ENCODE measurements around the gene OTOG. TPM values are rescaled to one million over a fixed set of nuclear protein-coding genes. Genes with fewer than 3 reads are reported as not detected.

Gene OTOG
- polyA plus RNA-seq, 3 donors = not detected

DNA sequence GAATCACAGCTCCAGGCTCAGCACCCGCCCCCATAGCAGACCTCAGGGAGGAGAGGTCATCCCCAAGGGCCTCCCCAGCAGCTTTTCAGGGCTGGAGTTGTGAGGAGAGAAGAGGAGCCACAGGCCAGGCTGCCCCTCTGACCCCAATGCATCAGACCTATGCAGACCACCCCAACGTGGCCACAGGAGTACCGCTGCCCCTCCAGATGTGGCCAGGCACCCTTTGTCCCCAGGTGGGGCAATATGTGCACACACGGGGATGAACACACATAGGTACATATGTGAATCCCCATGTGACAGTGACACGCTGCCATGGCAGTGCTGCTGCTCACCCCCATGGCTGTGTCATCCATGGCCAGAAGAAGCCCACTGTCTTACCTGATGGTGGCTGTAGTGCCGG lies 13.7 kb upstream of the OTOG start:
- 84 to 86% (median 85%) methylated on average over 6 of the region's 6 CpGs for WGBS, 3 donors
- no peak overlapping the region for H3K27ac ChIP-seq (ENCODE audit: low read depth, low read length)

DNA sequence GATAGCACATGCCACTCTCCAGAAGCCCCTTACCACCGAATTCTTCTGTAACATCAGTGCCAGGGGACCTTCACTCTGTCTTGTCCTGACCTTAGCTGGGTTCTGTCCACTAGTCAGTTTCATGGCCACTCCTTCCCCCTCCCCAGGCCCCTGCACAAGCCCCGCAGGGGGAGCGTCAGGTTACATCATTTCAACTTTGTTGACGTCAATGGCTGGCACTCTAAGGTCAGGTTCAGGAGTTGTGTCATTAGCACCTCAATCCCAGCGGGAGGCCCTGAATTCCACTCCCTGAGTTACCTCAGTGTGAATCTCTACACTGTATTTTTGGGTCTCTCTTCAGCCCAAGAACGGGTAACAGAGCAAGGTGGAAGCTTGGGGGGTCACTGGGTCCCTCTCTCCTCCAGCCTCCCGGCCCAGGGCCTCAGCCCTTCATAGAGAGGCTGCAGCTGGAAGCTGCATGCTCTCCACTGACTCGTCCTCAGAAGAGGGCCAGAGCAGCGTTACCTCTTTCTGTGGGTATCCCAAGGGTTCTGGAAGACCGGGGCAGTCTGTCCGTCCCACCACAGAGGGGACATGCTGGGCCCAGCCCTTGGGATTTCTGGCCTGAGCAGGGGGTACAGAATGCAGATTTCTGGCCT lies 13.2 kb upstream of the OTOG start:
- no peak overlapping the region for H3K27ac ChIP-seq (ENCODE audit: low read depth, low read length)
- 70 to 82% (median 75%) methylated on average over 11 of the region's 11 CpGs for WGBS, 3 donors

DNA sequence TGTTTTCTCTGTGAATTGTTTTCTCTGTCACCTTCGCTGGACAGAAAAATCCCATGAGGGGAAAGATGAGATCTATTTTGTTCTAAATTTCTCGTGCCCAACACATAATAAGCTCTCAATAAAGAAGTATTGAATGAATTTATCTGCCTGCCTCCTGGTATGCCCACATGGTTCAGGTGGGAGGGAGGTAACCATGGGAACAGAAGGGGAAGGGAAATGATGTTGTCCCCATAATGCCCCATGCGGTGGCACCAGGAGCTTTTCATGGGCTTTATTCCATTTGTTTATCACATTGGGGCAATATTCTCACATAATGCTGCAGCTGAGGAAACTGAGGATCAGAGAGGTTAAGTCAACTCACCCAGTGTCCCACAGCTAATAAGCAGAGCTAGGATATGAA lies 11.6 kb upstream of the OTOG start:
- H3K27ac ChIP-seq (ENCODE audit: low read depth, low read length) = no peak overlapping the region
- WGBS, 3 donors = 83 to 91% (median 83%) methylated on average over 3 of the region's 3 CpGs

DNA sequence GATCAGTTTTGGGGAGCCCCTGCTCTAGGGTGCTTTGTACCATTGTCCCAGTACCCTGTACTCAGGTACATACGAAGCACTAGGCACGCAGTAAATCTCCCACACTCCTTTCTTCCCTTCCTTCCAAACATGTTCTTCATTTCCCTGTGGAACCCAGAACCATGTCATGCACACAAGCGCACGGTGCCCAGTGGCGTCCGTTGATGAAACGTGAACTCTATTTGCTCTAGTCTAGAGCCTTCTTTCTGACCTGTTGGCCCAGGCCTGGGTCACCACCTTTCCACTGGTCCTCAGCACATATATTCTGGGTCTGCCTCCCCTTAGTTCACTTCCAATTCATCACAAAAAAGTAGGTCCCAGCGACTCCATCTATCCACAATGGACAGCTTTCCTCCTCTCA lies 9.8 kb upstream of the OTOG start:
- 87 to 90% (median 88%) methylated on average over 8 of the region's 8 CpGs for WGBS, 3 donors
- no peak overlapping the region for H3K27ac ChIP-seq (ENCODE audit: low read depth, low read length)

DNA sequence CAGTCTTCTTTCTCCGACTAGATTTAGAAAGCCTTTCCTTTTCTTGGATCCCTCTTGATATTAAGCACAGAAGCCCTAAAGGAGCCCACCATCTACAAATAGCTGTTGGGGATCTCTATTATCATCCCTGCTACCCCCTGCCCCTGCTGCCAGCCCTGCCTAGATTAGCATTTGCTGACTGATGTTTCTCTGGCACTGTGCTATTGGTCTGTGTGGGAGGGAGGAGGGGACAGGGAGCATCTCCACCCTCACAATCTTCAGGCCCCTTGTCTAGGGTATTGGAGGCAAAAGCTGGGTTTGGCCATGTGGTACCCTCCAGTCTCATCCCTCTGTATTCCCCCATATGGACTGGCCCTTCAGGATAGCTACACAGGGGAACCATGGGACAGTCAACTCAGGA lies 9.0 kb upstream of the OTOG start:
- H3K27ac ChIP-seq (ENCODE audit: low read depth, low read length) = no peak overlapping the region
- WGBS, 3 donors = 96 to 100% (median 97%) methylated on average over 1 of the region's 1 CpG

DNA sequence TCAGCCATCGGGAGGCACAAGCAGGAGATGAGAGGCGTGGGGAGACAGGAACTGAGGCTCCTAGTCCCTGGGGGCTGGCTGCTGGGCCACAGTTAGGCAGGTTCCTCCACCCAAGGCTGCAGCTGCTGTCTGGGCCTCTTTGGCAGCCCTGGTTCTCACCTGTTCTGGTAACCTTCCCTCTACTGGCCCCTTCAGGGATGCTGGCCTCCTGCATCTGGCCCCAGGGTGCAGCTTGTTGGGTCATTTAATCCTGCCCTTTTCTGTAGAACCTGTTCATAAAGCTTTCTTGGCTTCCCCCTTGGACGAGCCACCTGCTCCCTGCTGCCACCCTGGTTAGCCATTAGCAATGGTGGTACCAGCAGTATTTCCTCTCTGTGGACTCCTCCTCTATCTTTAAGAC lies 8.3 kb upstream of the OTOG start:
- WGBS, 3 donors = 65 to 77% (median 70%) methylated on average over 3 of the region's 3 CpGs
- H3K27ac ChIP-seq (ENCODE audit: low read depth, low read length) = no peak overlapping the region

DNA sequence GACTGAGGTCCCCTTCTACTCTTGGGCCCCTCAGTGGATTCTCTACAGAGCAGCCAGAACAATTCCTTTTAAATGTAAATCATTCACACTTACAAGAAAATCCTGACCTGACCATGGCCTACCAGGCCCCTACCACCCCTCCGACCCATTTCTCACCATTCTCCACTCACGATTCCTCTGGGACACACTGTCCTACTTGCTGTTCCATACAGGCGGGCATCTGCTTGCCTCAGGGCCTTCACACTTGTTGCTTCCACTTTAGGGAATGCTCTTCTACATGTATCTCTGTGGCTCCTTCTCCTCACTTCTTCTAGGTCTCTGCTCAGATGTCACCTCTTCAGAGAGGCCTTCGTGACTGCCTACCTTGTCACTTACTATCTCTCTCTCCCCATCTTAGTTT lies 6.3 kb upstream of the OTOG start:
- no peak overlapping the region for H3K27ac ChIP-seq (ENCODE audit: low read depth, low read length)
- 90% methylated on average over 4 of the region's 4 CpGs for WGBS, 3 donors

DNA sequence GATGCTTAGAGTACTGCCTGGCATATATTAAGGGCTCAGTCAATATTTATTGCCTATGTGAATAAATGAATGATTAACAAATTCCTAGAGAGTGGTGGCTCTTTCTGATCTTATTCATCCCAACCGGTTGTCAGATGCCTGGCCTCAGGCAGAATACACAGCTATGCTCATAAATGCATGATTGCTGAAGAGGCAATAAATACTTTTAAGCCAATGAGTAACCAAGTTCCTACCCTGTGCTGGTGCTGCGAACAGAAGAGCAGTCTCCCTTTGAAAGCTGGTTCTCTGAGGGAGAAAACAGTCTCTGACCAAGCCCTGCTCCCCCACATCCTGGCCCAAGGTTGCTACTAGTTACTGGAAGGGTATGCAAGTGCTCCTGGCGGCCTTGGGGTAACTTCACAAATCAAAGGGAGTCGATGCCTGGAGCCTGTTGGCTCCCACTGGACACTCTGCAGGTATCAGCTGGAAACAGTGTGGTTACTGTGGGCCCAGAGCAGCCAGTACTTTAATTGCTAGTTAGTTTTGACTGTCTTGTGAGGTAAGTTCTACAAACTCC lies 5.7 kb upstream of the OTOG start:
- WGBS, 3 donors = 66 to 87% (median 80%) methylated on average over 4 of the region's 4 CpGs
- H3K27ac ChIP-seq (ENCODE audit: low read depth, low read length) = no peak overlapping the region

DNA sequence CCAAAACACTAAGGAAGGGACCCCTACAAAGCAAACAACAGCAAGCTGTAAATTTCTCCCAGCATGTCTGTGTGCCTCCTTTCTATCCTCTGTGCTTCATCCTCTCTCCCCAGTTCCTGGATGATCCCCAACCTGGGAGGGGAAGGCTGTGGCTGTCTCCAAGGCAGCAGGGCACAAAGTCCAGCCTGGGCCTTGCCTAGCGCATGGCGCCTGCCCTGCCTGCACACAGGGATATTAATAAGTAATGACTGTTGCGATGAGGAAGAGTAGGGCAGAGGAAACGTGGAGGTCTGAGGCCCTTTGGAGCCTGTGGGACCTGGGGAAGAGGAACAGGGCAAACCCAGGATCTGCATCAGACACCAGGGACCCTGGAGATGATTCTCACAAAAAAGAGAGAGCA lies 4.8 kb upstream of the OTOG start:
- 39 to 83% (median 78%) methylated on average over 4 of the region's 4 CpGs for WGBS, 3 donors

DNA sequence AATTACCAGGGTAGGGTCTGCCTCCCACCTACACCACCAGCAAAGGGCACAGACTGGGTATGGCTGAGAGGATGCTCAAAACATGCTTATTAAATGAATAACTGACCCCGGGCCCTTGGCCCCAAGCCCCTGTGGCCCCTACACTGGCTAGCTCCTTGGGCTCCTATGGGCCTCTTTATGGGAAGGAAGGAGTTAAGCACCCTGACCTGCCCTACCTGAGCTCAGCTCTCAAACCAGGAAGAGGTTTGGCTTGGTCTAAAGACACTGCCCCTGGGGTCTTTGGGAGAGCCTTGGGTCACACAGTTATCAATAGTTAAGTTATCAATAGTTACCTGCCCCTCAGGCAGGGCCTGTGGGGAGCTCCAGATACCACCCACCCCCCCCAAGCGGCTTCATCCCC lies 4.0 kb upstream of the OTOG start:
- WGBS, 3 donors = 77 to 89% (median 85%) methylated on average over 2 of the region's 2 CpGs
- no peak overlapping the region for H3K27ac ChIP-seq (ENCODE audit: low read depth, low read length)

More for the DNA sequence above, 4.8 kb upstream of the OTOG start:
- H3K27ac ChIP-seq (ENCODE audit: low read depth, low read length) = no peak overlapping the region

DNA sequence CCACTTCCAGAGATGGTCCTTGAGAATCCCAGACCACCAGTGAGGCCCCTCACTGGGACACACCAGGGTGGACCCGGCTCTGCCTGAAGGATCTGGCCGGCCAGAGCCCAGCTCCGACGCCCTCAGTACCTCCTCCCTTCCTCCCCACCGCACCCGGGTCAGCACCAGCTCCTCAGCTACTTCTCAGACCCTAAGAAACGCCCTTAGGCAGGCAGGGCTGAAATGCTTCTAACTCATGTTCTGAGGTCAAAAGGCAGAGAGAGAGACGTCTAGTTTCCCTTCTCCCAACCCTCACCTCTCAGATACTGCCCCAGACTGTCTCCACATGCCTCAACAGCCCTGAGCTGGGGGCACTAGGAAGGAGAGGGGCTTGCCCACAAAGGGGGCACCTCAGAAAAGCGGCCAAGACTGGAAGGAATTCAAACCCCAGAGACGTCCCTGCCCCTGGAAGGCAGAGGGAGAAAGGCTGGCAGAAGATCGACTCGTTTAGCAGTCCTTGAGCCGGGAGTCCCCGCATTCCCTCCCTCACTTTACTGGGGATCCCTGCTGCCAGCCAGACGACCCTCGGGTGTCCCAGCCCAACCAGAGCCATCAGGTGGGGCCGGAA lies 3.4 kb upstream of the OTOG start:
- 28 to 46% (median 41%) methylated on average over 17 of the region's 17 CpGs for WGBS, 3 donors
- no peak overlapping the region for H3K27ac ChIP-seq (ENCODE audit: low read depth, low read length)

DNA sequence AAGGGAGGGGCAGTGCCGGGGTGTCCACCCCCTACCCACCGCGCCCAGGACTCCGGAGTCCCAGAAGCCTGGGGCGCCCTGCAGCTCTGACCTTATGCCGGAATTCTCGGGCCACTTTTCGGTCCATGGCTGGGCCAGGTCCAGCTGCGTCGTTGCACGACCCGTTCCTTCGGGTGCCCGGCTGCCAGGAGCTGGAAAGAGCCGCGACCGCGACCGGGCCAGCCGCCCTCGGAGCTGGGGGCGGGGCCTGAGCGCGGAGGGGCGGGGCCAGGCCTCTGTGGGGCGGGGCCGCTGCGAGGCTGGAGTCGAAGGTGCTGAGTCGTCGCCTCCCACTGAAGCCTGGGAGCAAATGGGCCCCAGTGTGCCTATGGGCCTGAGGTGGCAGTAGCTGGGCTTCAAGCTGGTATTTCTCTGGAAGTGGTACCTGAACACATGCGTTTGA lies 2.9 kb upstream of the OTOG start, which contains the start of gene USH1C:
Gene USH1C (minus strand): TSS at position 236 of the 442 bp plus-strand sequence. CDS start 109 bp downstream, at position 127.
- 5 to 9% (median 7%) methylated on average over 31 to 32 of the region's 32 CpGs for WGBS, 3 donors
- no peak within 1 kb of the TSS for H3K27ac ChIP-seq (ENCODE audit: low read depth, low read length)

DNA sequence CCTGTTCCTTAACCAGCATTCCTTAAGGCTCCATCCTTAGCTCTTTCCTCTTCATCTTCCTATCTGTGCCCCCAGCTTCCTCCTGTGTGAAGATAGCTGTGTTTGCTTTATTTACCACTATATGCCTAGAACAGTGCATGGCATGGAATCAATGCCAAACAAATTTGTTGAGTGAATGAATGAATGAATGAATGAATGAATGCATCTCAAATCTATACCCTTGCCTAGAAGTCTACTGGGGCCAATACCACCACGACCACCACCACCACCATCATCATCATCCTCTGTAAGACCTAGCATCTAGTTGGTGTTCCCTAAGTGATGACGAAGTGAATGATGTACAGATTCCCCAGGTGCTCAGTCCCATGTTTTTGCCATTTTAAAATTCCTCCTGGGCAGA lies 819 bp upstream of the OTOG start:
- 78 to 86% (median 86%) methylated on average over 2 of the region's 2 CpGs for WGBS, 3 donors
- no peak overlapping the region for H3K27ac ChIP-seq (ENCODE audit: low read depth, low read length)

DNA sequence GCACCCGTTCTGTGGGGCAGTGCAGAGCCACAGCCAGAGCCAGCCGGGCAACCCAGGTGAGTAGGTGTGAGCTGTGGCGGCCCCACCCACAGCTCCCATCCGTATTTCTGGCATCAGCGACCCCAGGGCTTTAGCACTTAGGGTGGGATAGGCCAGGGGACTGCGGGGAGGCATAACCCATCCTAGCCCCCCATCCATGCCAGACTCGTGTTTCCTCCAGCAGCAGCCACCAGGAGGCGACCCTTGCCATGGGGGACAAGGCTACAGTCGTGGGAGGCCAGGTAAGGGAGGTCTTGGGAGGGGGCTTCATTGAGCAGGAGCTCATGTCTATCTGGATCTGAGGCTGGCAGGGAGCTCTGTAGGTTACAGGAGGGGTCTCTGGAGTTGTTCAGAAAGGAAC lies 873 bp downstream of the OTOG start:
- no peak overlapping the region for H3K27ac ChIP-seq (ENCODE audit: low read depth, low read length)
- WGBS, 3 donors = 53 to 58% (median 56%) methylated on average over 9 of the region's 9 CpGs

DNA sequence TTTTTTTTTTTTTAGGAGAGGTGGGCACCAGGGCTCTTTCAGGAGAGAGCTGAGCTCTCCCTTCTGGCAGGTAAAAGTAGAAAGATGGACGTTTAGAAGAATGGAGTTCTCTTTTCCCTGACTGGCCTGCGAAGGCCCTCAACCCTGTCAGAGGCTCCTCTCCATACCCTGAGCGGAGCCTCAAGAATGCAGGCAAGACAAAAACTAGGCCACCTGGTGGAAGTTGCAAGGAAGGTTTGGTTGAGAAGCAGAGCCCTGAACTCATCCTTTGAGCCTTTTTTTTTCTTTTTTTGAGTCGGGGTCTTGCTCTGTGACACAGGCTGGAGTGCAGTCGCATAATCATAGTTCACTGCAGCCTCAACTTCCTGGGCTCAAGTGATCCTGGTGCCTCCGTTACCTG lies 1.4 kb downstream of the OTOG start:
- WGBS, 3 donors = 73 to 80% (median 78%) methylated on average over 6 of the region's 6 CpGs
- no peak overlapping the region for H3K27ac ChIP-seq (ENCODE audit: low read depth, low read length)

DNA sequence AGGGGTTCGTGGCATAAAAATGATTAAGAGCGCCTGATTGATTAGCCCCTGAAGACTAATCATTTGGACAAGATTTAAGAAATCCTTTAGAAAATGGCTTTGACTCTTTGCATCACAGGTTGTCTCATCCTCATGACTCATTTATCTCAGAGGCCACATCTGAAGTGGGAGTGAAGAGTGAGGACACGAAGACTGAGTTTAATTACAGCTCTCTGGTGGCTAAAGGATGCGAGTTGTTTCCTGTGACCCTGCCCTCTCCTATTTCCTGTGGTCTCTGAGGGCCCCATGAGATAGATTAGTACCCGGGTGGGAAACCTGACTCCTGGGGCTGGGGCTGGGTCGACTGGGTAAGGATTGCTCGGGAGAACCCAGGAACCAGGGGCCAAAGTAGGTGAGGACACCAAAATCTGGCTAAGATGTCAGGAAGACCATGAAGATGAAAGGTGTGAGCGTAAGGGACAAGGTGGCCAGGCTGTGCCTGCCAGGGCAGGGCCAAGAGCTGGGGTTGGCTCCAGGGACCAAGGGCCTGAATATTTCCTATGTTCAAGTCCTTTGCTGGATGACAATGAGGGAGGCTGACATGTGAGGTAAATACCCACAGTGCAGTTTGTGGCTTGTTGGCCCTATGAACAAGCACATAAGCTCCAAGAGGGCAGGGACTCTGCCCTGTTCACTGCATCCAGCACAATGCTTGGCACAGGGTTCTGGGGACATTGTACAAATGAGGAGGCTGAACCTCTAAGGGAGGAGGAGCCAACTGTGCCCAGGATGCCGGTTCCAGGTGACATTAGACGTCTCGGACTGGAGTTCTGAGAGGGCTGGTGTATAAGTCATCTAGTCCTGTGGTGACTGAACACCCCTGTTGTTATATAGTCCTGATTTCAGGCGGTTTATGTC lies 3.6 kb downstream of the OTOG start:
- 55 to 67% (median 56%) methylated on average over 12 of the region's 12 CpGs for WGBS, 3 donors
- no peak overlapping the region for H3K27ac ChIP-seq (ENCODE audit: low read depth, low read length)

DNA sequence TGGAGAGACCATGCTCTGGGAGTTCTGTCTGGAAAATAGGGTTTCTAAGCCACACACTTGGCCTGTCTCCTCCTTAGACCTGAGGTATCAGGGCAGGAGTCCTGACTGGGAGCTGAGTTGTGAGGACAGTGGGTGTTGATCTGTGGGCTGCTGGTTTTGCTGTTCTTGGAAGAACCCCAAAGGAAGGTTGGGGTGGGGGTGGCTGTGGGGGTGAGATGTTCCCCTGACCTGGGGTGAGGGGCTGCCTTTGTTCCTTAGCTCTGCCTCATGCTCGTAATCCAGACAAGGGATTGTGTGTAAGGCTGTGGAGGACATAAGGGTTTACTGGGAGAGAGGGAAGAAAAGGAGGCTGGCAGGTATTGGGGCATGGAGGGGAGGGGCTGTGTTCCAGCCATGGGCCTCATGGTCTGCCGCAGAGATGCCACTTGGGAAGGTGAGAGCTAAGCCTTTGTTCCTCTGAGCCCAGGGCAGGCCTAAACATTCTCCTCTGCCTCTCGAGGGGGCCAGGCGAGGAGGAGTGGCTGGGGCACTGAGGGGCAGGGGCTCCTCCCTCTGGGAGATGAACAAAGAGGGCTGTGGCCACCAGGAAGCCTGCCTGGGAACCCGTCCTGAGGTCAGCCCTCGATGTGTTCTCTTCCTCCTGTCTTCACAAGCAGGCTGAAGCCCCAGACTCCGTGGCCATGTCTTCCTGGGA lies 4.4 kb downstream of the OTOG start:
- H3K27ac ChIP-seq (ENCODE audit: low read depth, low read length) = no peak overlapping the region
- WGBS, 3 donors = 50 to 69% (median 64%) methylated on average over 7 of the region's 7 CpGs

DNA sequence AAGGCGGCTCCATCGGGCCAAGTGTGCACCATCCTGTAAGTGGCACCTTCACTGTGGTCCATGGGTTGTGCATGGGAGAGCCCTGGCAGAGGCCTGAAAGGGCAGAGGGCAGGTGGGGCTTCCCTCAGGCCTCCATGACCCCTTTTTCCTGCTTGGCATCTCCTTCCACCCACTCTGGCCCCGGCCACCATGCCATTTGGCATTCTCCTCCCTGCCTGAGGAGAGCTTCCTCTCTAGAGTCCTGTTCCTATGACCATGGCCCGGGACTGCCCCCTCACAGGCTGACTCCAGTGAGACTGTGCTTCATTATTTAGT lies 4.9 kb downstream of the OTOG start:
- WGBS, 3 donors = 78 to 86% (median 85%) methylated on average over 4 of the region's 4 CpGs

More for the DNA sequence above, 4.9 kb downstream of the OTOG start:
- no peak overlapping the region for H3K27ac ChIP-seq (ENCODE audit: low read depth, low read length)
